Brain pericyte (primary cell): ENCODE measurements around the gene CYP2A6.
"Not testable (repeated sequence)": the region's sequence is repeated elsewhere in the genome, so short reads cannot be mapped to it uniquely, and the experiment has no call there.

Experiments
- DNase-seq: peaks from one replicate; pipeline ENCODE4 v3.0.0-alpha.2; 2012; ENCODE audit warnings: low read depth, low spot score

Gene CYP2A6, protein sequence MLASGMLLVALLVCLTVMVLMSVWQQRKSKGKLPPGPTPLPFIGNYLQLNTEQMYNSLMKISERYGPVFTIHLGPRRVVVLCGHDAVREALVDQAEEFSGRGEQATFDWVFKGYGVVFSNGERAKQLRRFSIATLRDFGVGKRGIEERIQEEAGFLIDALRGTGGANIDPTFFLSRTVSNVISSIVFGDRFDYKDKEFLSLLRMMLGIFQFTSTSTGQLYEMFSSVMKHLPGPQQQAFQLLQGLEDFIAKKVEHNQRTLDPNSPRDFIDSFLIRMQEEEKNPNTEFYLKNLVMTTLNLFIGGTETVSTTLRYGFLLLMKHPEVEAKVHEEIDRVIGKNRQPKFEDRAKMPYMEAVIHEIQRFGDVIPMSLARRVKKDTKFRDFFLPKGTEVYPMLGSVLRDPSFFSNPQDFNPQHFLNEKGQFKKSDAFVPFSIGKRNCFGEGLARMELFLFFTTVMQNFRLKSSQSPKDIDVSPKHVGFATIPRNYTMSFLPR

DNA sequence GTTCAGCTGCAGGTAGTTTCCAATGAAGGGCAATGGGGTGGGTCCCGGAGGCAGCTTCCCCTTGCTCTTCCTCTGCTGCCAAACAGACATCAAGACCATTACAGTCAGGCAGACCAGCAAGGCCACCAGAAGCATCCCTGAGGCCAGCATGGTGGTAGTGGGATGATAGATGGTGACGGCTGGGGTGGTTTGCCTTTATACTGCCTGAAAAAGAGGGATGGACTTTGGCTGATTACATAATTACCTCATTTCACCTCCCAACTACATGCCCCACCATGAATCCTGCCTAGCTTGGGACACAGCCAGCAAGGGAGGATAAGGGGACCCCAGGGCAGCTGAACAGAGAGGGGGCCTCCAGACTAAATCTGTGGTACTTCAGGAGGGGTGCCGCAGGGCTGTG lies at the start of gene CYP2A6:
CYP2A6 (minus strand) TSS at position 171 of the 400 bp plus-strand sequence; CDS start at position 150, 21 bp downstream.
- DNase-seq, result not testable (repeated sequence)

- not testable (repeated sequence) for DNase-seq
Measured at GRCh38 chr19:40899964-40900363, 49.7 kb upstream of the CYP2A6 start.

GRCh38 chr19:40896843-40897789 lies 46.9 kb upstream of the CYP2A6 start:
- not testable (repeated sequence) for DNase-seq

DNA sequence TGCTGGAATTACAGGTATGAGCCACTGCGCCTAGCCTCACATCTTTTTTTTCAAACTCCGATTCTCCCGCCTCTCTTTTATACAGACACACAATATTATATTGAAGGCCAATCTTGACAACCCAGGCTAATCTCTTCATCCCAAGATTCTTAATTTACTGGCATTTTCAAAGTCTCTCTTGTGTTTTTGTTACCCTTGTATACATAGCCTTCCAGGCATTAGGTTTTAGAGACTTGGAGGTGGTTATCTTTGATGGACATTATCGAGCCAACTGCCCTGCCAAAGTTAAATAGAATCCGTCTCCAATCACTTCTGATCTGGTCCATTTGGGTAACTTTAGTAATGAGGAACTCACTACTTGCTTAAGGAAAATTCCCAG lies 46.2 kb upstream of the CYP2A6 start:
- no peak for DNase-seq

DNA sequence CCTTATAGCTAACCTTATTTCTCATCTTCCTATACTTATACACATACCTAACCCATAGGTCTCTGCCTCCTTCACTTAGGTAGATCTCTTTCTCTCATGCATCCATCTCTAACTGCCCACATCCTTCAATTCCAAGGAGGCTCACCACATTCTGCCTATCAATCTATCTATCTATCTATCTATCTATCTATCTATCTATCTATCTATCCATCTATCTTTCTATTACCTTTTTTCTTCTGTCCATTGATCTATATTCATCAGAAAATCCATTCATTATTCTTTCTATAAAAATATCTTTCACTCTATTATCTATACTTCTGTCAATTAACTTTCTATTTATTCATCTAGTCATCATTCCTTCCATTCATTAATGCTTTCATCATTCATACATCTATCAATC lies 42.9 kb upstream of the CYP2A6 start:
- DNase-seq, result no peak

DNA sequence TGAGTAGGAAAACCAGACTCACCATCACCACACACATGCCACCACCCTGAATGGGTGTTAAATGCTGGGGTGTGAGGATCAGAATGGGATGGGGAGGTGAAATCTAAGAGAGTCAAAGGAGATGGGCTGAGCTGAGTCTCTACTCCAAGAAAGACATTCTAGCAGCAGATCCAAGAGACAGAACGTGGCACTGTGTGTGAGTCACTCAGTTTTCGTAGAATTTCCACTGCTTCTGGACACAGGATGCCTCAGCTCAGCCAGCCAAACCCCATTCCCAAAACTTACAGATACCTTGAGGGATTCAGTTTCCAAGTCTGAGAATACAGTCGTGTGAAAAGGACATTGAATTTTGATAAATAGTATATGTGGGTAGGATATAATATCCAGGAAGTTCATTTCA lies 39.1 kb upstream of the CYP2A6 start:
- no peak for DNase-seq

DNA sequence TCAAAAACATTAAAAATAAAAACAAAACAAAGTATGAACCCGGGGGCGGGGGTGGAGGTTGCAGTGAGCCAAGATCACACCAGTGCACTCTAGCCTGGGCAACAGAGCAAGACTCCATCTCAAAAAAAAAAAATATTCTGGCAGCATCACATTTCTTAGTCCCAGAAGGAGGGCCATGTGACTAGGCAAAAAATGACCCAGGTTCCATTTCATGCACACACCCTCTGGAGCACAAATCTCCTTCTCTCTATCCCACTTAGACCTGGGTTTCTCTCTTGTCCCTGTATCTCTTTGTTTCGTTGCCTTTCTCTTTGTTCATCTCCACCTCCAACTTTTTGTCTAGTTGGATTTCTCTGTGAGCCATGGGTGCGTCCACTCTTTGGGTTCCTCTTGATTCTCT lies 37.9 kb upstream of the CYP2A6 start:
- no peak for DNase-seq

DNA sequence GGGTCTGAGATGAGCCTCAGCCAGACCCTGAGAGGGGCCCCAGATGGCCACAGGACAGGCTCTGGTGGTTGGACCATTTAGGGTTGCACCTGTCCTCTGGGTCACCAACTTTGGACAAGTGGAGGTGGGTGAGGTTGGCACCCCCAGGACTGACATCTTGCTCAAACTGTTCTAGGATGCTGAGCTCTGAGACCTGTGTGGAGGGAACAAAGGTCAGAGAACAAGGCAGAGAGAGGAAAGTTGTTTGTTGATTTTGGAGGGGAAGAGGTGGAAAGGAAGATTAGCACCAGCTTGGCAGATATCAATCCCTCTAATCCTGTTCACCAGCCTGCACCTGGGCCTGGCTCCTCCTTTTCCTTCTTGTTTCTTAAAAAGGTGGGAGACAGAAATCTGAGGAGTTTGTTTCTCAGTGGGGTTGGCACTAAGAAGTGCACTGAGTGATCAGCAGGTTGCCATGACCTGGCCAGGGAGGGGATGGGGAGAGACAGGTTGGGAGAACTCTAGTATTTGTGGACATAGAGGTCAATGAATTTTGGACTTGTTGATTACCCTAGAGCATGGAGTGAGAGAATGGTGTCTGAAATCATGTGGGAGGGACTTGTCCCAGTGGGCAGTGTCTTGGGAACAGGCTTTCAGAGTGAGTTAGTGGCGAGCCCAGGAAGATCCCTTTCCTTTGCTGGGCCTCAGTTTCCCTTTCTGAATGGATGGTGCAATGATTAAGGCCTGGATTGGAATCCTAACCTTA lies 34.1 kb upstream of the CYP2A6 start:
- not testable (repeated sequence) for DNase-seq

GRCh38 chr19:40882062-40882461 lies 31.8 kb upstream of the CYP2A6 start, which contains the start of gene CYP2A7:
Gene CYP2A7 (minus strand): TSS chr19:40882231. CDS start chr19:40882210, 21 bp downstream.
- not testable (repeated sequence) for DNase-seq

DNA sequence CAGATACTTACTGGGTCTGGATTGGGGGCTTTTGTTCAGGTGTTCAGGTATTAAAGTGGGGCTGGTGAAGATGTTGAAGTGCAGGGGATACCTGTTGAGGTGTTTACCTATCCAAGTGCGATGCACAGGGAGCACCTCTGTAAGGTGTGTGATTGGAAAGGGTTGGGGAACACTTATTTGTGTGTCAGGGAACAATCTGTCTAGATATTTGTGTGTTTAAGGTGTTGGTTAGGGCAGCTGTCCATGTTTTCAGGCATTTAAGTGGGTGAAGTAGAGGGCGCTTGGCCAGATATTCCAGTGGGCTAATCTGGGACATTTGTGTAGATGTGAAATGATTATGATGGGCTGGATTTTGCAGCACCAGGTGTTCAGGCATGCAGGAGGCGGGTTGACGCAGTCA lies 29.1 kb upstream of the CYP2A6 start:
- DNase-seq, result not testable (repeated sequence)

- not testable (repeated sequence) for DNase-seq
Measured at GRCh38 chr19:40875526-40875951, 25.3 kb upstream of the CYP2A6 start.

DNA sequence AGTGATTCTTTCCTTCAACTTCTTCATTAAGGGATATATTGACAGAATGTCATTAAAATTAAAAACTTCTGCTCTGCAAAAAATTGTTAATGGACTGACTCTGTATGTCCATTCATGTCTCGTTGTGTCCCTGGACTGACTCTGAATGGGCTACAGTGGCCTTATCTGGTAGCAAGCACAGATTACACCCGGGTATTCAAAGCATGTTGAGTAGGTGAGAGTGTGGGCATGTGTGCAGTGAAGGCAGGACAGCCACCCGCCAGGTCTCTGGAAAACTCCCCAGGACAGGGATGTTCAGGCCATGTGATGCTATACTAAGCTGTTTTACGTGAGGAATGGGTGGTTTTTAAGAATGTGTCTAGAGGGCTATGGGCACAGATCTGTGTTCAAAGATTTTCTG lies 24.6 kb upstream of the CYP2A6 start:
- not testable (repeated sequence) for DNase-seq

DNA sequence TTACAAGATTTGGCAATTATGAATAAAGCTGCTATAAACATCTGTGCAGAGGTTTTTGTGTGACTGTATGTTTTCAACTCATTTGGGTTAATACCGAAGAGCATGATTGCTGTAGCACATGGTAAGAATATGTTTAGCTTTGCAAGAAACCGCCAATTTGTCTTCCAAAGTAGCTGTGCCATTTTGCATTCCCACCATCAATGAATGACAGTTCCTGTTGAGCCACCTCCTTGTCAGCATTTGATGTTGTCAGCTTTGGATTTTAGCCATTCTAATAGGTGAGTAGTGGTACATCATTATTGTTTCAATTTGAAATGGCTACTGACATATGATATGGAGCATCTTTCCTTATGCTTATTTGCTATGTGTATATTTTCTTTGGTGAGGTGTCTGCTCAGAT lies 23.6 kb upstream of the CYP2A6 start:
- DNase-seq, result not testable (repeated sequence)

DNA sequence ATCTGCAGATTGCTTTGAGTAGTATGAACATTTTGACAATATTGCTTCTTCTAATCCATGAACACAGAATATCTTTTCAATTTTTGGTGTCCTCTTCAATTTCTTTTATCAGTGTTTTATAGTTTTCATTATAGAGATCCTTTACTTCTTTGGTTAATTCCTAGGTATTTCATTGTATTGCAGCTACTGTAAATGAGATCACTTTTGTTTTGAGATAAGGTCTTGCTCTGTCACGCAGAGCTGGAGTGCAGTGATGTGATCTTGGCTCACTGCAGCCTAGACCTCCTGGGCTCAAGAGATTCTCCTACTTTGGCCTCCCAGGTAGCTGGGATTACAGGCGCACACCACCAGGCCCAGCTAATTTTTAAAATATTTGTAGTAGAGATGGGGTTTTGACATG lies 22.0 kb upstream of the CYP2A6 start:
- no peak for DNase-seq

DNA sequence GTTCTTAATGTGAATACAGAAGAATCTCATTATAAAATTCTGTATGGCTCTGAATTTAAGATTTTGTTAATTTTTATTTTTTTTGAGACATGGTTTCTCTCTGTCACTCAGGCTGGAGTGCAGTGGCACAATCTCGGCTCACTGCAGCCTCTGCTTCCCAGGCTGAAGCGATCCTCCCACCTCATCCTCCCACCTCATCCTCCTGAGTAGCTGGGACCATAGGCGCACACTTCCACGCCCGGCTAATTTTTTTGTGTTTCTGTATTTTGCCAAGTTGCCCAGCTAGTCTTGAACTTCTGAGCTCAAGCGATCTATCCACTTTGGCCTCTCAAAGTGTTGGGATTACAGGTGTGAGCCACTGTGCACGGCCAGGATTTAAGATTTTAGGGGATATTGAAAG lies 17.5 kb upstream of the CYP2A6 start:
- no peak for DNase-seq

DNA sequence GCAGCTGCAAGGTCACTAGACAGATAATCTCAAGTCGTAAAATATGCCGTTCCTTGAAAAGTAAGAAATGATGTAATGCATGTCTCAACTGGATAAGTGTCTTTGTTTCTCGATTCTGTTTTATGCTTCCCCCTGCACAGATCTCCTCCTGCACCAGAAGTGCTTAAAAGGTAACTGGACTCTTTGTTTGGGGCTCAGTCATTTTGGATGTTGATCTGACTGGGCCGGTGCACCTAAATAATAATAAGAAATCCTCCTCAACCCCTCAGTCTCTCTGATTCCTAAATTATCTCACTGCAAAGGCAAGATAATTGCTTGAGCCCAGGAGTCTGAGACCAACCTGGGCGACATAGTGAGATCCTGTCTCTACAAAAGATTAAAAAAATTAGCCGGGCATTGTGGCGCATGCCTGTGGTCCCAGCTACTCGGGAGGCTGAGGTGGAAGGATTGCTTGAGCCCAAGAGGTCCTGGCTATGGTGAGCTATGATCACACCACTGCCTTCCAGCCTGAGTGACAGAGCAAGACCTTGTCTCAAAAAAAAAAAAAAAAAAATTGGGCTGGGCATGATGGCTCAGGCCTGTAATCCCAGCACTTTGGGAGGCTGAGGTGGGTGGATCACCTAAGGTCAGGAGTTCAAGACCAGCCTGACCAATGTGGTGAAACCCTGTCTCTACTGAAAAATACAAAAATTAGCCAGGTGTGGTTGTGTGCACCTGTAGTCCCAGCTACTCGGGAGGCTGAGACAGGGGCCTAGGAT lies 14.7 kb upstream of the CYP2A6 start:
- DNase-seq, result not testable (repeated sequence)

GRCh38 chr19:40862785-40863184 lies 12.5 kb upstream of the CYP2A6 start:
- no peak for DNase-seq

- DNase-seq, result no peak
Measured at GRCh38 chr19:40862333-40862732, 12.1 kb upstream of the CYP2A6 start.

GRCh38 chr19:40858109-40858508 lies 7.9 kb upstream of the CYP2A6 start:
- no peak for DNase-seq

DNA sequence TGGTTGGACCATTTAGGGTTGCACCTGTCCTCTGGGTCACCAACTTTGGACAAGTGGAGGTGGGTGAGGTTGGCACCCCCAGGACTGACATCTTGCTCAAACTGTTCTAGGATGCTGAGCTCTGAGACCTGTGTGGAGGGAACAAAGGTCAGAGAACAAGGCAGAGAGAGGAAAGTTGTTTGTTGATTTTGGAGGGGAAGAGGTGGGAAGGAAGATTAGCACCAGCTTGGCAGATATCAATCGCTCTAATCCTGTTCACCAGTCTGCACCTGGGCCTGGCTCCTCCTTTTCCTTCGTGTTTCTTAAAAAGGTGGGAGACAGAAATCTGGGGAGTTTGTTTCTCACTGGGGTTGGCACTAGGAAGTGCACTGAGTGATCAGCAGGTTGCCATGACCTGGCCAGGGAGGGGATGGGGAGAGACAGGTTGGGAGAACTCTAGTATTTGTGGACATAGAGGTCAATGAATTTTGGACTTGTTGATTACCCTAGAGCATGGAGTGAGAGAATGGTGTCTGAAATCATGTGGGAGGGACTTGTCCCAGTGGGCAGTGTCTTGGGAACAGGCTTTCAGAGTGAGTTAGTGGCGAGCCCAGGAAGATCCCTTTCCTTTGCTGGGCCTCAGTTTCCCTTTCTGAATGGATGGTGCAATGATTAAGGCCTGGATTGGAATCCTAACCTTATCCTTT lies 2.4 kb upstream of the CYP2A6 start:
- not testable (repeated sequence) for DNase-seq
